CD4-positive, CD25-positive, alpha-beta regulatory T cell (primary cell): Measurements from ENCODE around the gene BRI3BP. TPM values are rescaled to one million over a fixed set of nuclear protein-coding genes. Genes with fewer than 3 reads are reported as not detected.
"Not testable (repeated sequence)": the region's sequence is repeated elsewhere in the genome, so short reads cannot be mapped to it uniquely, and the experiment has no call there.

Experiments used
- ATAC-seq, 2 donors: fragments of 150-1000 bp; cut with Tn5 transposase; one replicate each; pipeline ENCODE4 v1.10.0; 2021; ENCODE audit warnings: low read depth in 2 of 2, moderate number of reproducible peaks in 2 of 2, moderate library complexity in 1 of 2
- DNase-seq, 3 donors: peaks; one replicate each; pipeline versions ENCODE4 v3.0.0 to v3.0.0-alpha.2; 2012 to 2022; ENCODE audit warnings: mixed read lengths in 1 of 3
- H3K27ac ChIP-seq: one replicate; pipeline ENCODE4 v1.7.0; 2013; ENCODE audit warnings: mild to moderate bottlenecking, low read length; ENCODE audit not compliant: insufficient read depth, poor library complexity, severe bottlenecking
- H3K27me3 ChIP-seq: one replicate; pipeline ENCODE4 v1.7.0; 2013; ENCODE audit warnings: low read length; ENCODE audit not compliant: control insufficient read depth, insufficient read depth
- H3K36me3 ChIP-seq: one replicate; pipeline ENCODE4 v1.7.0; 2013; ENCODE audit warnings: mild to moderate bottlenecking, low read length, moderate library complexity; ENCODE audit not compliant: control insufficient read depth, insufficient read depth
- H3K4me1 ChIP-seq: 2 replicates; pipeline ENCODE4 v1.7.0; 2013; ENCODE audit warnings: mild to moderate bottlenecking, low read length; ENCODE audit not compliant: insufficient read depth, control insufficient read depth, poor library complexity, severe bottlenecking
- H3K4me3 ChIP-seq: one replicate; pipeline ENCODE4 v1.7.0; 2013; ENCODE audit warnings: low read depth, mild to moderate bottlenecking, low read length, moderate library complexity
- H3K9me3 ChIP-seq, 2 experiments: 1 replicate in 1 of 2; 2 replicates in 1 of 2; pipeline ENCODE4 v1.7.0; 2013; ENCODE audit warnings: low read length in 2 of 2, mild to moderate bottlenecking in 1 of 2, moderate library complexity in 1 of 2; ENCODE audit not compliant: control insufficient read depth in 2 of 2
- H3K27ac Mint-ChIP-seq, 3 donors: one replicate each; pipeline ENCODE4 v1.8.0; 2020 to 2022; ENCODE audit warnings: mild to moderate bottlenecking in 3 of 3, mixed read lengths in 3 of 3, moderate library complexity in 2 of 3
- H3K27me3 Mint-ChIP-seq: one replicate; pipeline ENCODE4 v1.8.0; 2022; ENCODE audit warnings: mild to moderate bottlenecking, mixed read lengths
- H3K36me3 Mint-ChIP-seq: one replicate; pipeline ENCODE4 v1.8.0; 2020; ENCODE audit warnings: mixed read lengths
- H3K4me1 Mint-ChIP-seq, 4 donors: one replicate each; pipeline ENCODE4 v1.8.0; 2020 to 2022; ENCODE audit warnings: mixed read lengths in 4 of 4, mild to moderate bottlenecking in 1 of 4
- H3K4me3 Mint-ChIP-seq, 4 donors: one replicate each; pipeline ENCODE4 v1.8.0; 2020 to 2022; ENCODE audit warnings: mild to moderate bottlenecking in 4 of 4, mixed read lengths in 4 of 4, moderate library complexity in 3 of 4
- H3K9me3 Mint-ChIP-seq, 7 donors: one replicate each; pipeline ENCODE4 v1.8.0; 2020 to 2022; ENCODE audit warnings: mixed read lengths in 7 of 7, mild to moderate bottlenecking in 3 of 7, moderate library complexity in 2 of 7
- polyA plus RNA-seq, 4 donors: library from polyadenylated mRNA; unstranded; fragments of 300-500 nt; fragmentation: Illumina TruSeq; gene quantifications; one replicate each; pipeline ENCODE4 v1.2.3, GENCODE V29; 2021
- total RNA-seq: library from RNA; stranded (reverse); gene quantifications from one replicate; pipeline ENCODE4 v1.2.3, GENCODE V29; 2022

The BRI3BP gene
- total and polyA plus RNA-seq, 5 donors from 2014 or later, result 2.0 to 4.1 (median 2.3) TPM

DNA sequence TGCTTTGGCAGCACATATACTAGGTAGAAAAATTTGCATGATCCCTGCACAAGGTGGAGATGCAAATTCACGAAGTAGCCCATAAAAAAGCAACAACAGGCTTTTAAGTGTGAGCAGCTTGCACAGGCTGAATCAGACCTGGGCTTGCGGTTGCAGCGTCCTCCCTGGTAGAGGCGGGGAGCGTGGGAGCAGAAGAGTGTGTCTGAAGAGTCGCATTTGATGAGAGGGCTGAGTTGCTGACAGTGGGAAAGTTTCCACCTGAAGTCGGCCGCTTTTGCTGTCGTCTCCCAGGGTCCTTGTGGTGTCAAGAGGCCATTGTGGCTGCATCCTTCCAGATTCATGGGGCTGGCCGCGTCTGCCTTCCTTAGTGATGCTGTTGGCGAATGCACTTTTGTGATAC is 78.0 kb downstream of the BRI3BP start:
- DNase-seq (no peak), ATAC-seq (no peak)
- Mint-ChIP-seq H3K4me1 (peaks cover 5 to 11% (median 8%) of the 10 kb centered on the region in 4 donors), H3K4me3 (no peak overlapping the region), H3K27me3 (peaks cover 13% of the 10 kb centered on the region), H3K9me3 (no peaks in the 10 kb centered on the region), H3K36me3 (peaks cover 7% of the 10 kb centered on the region), H3K27ac (peak overlapping the region in 1 of 3 donors; percentile 42)
- H3K27ac ChIP-seq, result no peak overlapping the region
- H3K4me3 ChIP-seq, result no peak overlapping the region
- no peaks in the 10 kb centered on the region for H3K4me1 ChIP-seq
- no peaks in the 10 kb centered on the region for H3K27me3 ChIP-seq
- H3K36me3 ChIP-seq, result no peaks in the 10 kb centered on the region
- no peaks in the 10 kb centered on the region for H3K9me3 ChIP-seq

- peaks cover 11% of the 10 kb centered on the region for H3K36me3 Mint-ChIP-seq
- peaks cover 4% of the 10 kb centered on the region for H3K27me3 Mint-ChIP-seq
- no peak overlapping the region for H3K27ac Mint-ChIP-seq
- H3K4me1 Mint-ChIP-seq, result peaks cover 0 to 3% (median 1%) of the 10 kb centered on the region in 4 donors
- H3K9me3 Mint-ChIP-seq, result no peaks in the 10 kb centered on the region
- no peak overlapping the region for H3K4me3 Mint-ChIP-seq
- no peak overlapping the region for H3K4me3 ChIP-seq
- ATAC-seq, result no peak
- H3K27me3 ChIP-seq, result no peaks in the 10 kb centered on the region
- H3K4me1 ChIP-seq, result no peaks in the 10 kb centered on the region
- H3K36me3 ChIP-seq, result peaks cover 2% of the 10 kb centered on the region
- H3K27ac ChIP-seq, result no peak overlapping the region
- DNase-seq, result no peak
- H3K9me3 ChIP-seq, result no peaks in the 10 kb centered on the region
Measured at GRCh38 chr12:125072496-125072895, 79.1 kb downstream of the BRI3BP start.

GRCh38 chr12:125074294-125074693 is 80.8 kb downstream of the BRI3BP start:
- H3K4me3 Mint-ChIP-seq, H3K36me3 ChIP-seq, H3K4me1 ChIP-seq, H3K4me3 ChIP-seq, H3K27me3 ChIP-seq, H3K4me1 Mint-ChIP-seq, H3K27me3 Mint-ChIP-seq, DNase-seq, H3K9me3 Mint-ChIP-seq, ATAC-seq, H3K27ac Mint-ChIP-seq, H3K27ac ChIP-seq, H3K9me3 ChIP-seq: not testable (repeated sequence)
- peaks cover 20% of the 10 kb centered on the region for H3K36me3 Mint-ChIP-seq

GRCh38 chr12:125076103-125076502 is 82.7 kb downstream of the BRI3BP start:
- Histone ChIP-seq H3K9me3 (no peaks in the 10 kb centered on the region), H3K36me3 (peaks cover 2% of the 10 kb centered on the region), H3K4me1 (no peaks in the 10 kb centered on the region), H3K4me3 (no peak overlapping the region), H3K27me3 (no peaks in the 10 kb centered on the region), H3K27ac (no peak overlapping the region)
- Mint-ChIP-seq H3K27ac (no peak overlapping the region), H3K27me3 (no peaks in the 10 kb centered on the region), H3K4me3 (no peak overlapping the region), H3K9me3 (no peaks in the 10 kb centered on the region), H3K36me3 (peaks cover 27% of the 10 kb centered on the region), H3K4me1 (peaks cover 0 to 3% (median 0%) of the 10 kb centered on the region in 4 donors)
- DNase-seq (no peak), ATAC-seq (no peak)

DNA sequence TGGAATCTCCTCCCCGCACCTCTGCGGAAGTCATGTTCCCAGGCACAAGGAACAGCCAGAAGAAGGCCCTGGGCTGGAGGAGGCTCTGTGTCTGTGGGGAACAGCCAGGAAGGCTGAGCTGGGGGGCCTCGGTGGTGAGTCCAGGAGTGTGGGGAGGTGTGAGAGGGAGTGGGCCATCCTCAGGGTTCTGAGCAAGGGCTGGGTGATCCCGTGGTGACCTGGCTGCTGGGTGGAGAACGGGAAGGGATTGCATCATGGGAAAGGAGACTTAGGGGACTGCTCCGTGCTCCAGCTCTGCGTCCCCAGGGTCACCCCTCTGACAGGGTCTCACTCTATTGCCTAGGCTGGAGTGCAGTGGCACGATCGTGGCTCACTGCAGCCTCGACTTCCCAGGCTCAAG is 85.6 kb downstream of the BRI3BP start:
- H3K4me3 ChIP-seq, result no peak overlapping the region
- Mint-ChIP-seq H3K36me3 (peaks cover 34% of the 10 kb centered on the region), H3K4me1 (no peaks in the 10 kb centered on the region), H3K9me3 (no peaks in the 10 kb centered on the region), H3K4me3 (no peak overlapping the region), H3K27ac (peak overlapping the region in 1 of 3 donors; percentile 25), H3K27me3 (no peaks in the 10 kb centered on the region)
- H3K27ac ChIP-seq, result no peak overlapping the region
- H3K36me3 ChIP-seq, result peaks cover 2% of the 10 kb centered on the region
- H3K27me3 ChIP-seq, result no peaks in the 10 kb centered on the region
- no peak for DNase-seq
- no peak for ATAC-seq
- H3K4me1 ChIP-seq, result no peaks in the 10 kb centered on the region
- no peaks in the 10 kb centered on the region for H3K9me3 ChIP-seq

GRCh38 chr12:125079648-125080645 is 86.5 kb downstream of the BRI3BP start:
- no peak overlapping the region for H3K27ac ChIP-seq
- no peak overlapping the region for H3K4me3 ChIP-seq
- Mint-ChIP-seq H3K27me3 (no peaks in the 10 kb centered on the region), H3K9me3 (no peaks in the 10 kb centered on the region), H3K36me3 (peaks cover 36% of the 10 kb centered on the region), H3K4me1 (no peaks in the 10 kb centered on the region), H3K27ac (peak overlapping the region in 1 of 3 donors; percentile 46), H3K4me3 (no peak overlapping the region)
- H3K27me3 ChIP-seq, result no peaks in the 10 kb centered on the region
- no peaks in the 10 kb centered on the region for H3K4me1 ChIP-seq
- H3K36me3 ChIP-seq, result peaks cover 2% of the 10 kb centered on the region
- no peak for ATAC-seq
- H3K9me3 ChIP-seq, result no peaks in the 10 kb centered on the region
- DNase-seq, result no peak
